Epithelial cell of proximal tubule (primary cell): ENCODE results near the gene IQCE. TPM values are rescaled to one million over a fixed set of nuclear protein-coding genes. Genes with fewer than 3 reads are reported as not detected.

Source experiments
- DNase-seq: peaks from one replicate; pipeline ENCODE4 v3.0.0-alpha.2; 2011; ENCODE audit warnings: low read depth
- H3K4me3 ChIP-seq: 2 replicates; pipeline ENCODE4 v1.5.1; 2011; ENCODE audit warnings: low read depth, mild to moderate bottlenecking, low read length
- total RNA-seq: library from RNA; depleted of rRNA; stranded (reverse); fragments of >200 nt; gene quantifications from 2 replicates; pipeline ENCODE4 v1.2.3, GENCODE V29; 2015
- TF ChIP-seq, protein P1 (sequence below): conservative IDR thresholded peaks from 2 replicates; pipeline ENCODE4 v1.5.1; 2012; ENCODE audit warnings: low read depth, mild to moderate bottlenecking, low read length

The IQCE gene
- total RNA-seq, 1 donor from 2014 or later, result 25.0 TPM

- TF ChIP-seq, protein P1, sequence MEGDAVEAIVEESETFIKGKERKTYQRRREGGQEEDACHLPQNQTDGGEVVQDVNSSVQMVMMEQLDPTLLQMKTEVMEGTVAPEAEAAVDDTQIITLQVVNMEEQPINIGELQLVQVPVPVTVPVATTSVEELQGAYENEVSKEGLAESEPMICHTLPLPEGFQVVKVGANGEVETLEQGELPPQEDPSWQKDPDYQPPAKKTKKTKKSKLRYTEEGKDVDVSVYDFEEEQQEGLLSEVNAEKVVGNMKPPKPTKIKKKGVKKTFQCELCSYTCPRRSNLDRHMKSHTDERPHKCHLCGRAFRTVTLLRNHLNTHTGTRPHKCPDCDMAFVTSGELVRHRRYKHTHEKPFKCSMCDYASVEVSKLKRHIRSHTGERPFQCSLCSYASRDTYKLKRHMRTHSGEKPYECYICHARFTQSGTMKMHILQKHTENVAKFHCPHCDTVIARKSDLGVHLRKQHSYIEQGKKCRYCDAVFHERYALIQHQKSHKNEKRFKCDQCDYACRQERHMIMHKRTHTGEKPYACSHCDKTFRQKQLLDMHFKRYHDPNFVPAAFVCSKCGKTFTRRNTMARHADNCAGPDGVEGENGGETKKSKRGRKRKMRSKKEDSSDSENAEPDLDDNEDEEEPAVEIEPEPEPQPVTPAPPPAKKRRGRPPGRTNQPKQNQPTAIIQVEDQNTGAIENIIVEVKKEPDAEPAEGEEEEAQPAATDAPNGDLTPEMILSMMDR, result no peak
These were observed 74.2 kb downstream of the IQCE start for GRCh38 chr7:2632733-2633537.

DNA sequence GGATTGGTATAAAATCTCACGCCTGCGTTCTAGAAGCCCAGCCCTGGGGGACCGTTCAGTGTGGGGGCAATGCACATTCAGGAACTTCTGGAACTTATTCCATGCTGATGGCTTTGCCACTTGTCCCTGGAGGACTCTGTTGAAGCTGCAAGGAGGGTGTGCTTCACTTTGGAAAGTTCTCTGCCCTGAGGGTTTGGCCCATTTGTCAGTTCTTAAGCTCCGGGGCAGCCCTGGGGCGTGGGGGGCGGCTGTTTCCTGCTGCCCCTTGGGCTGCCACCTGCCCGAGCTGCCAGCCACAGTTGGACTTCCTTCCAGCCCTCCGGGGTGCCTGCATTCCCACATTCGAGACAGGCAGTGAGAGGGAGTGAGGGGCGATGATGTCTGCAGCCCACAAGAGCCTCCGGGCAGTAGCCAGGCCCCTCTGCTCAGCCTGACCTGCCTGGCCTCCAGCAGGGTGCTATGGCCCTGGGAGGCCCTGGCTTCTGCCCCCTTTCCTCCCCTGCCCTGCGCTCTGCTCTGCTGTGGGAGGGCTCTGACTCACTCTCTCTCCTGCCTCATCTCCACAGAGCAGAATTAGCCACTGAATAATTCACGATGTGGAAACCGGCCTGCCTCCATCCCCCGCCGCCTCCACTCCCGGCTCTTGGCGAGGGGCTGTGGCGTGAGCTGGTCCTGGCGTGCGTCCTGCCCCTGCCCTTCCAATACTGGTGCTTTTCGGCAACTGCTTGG lies 74.9 kb downstream of the IQCE start:
- DNase-seq, result no peak
- TF ChIP-seq, protein P1, result no peak
- H3K4me3 ChIP-seq, result peak overlapping the region; percentile 95

More at GRCh38 chr7:2632733-2633537, 74.2 kb downstream of the IQCE start:
- H3K4me3 ChIP-seq, result peak overlapping the region; percentile 95
- no peak for DNase-seq

GRCh38 chr7:2634267-2635145 lies 75.7 kb downstream of the IQCE start:
- TF ChIP-seq, protein P1, result no peak
- no peak for DNase-seq
- peak overlapping the region; percentile 95 for H3K4me3 ChIP-seq

- no peak for DNase-seq
- TF ChIP-seq, protein P1, result no peak
- no peak overlapping the region for H3K4me3 ChIP-seq
These were observed 76.4 kb downstream of the IQCE start for GRCh38 chr7:2635148-2635668.

DNA sequence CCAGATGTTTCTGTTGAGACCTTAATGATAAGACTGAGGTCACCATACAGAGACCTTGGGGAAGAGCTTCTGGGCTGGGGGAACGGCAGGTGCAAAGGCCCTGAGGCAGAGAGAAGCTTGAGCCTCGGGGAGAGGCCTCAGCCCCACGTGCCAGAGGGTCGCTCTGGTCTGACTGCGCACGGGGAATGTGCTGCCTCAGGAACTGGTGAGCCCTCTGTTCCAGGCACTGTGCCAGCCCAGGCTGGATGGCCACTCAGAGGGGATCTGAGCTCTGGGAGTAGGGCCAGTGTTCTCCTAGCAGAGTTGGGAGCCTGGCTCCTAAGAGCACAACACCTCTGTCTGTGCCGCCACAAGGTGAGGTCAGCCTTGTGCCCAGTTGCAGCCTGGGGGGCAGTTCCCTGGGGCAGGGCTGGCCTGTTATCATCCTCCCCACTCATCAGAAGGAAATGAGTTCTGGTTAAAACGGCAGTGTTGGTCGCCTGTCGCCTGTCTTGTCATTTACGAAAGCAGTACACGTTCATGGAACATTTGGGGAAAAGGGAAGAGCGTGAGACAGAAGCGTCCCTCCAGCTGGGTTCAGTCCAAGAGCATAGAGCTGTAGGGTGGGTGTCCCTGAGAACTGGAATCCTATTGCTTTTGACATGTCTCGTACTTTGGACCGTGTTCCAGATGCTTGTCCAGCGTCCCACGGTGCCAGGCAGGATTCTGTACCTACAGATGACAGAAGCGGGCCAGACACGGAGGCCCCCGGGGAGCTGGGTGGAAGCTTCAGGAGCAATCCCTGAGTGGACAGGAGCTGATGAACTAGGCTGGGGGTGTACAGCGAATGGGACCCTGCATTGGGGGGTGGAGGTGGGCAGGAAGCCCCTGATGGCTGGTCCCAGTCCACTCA lies 77.3 kb downstream of the IQCE start:
- DNase-seq, result no peak
- no peak overlapping the region for H3K4me3 ChIP-seq
- TF ChIP-seq, protein P1, result no peak

DNA sequence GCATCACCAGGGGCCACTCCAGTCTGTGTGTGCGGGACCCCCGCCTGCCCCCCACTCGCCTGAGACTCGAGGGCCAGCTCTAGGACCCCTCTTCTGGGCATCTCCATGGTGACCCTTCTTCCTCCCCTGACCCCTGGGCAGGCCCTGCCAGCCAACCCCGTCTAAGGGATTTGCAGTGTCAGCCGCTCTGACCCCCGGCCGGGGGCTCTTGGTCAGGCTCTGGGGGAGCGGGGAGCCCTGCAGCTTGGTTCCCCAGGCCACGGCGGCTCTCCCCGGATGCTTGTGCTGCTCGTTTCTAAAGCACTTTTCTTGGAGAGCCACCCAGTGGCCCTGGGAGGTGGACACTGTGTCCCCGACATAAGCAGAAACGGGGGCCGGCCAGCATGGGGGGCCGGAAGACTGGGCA lies 78.3 kb downstream of the IQCE start:
- H3K4me3 ChIP-seq, result no peak overlapping the region
- no peak for DNase-seq
- TF ChIP-seq, protein P1, result no peak
